HepG2 (cell line): Measurements from ENCODE around the gene TAF11. TPM values are rescaled to one million over a fixed set of nuclear protein-coding genes. Genes with fewer than 3 reads are reported as not detected.

Source experiments
- ATAC-seq: fragments of 200-7000 bp; cut with Tn5 transposase; 3 replicates; pipeline ENCODE4 v1.9.1; 2020; ENCODE audit warnings: mild to moderate bottlenecking, moderate library complexity
- BruUV-seq: library from RNA; stranded (reverse); fragments of 400-500 nt; replicated peaks from 2 replicates; lab custom pipeline; 2021; lab: Mats Ljungman, UMichigan
- CTCF ChIA-PET: fragments of 300-600 bp; formaldehyde crosslinking; extraction: SDS; loops from one replicate; lab custom pipeline; 2021; ENCODE audit warnings: low total read pairs, inconsistent platforms, low intra/inter-chr PET ratio; lab: Yijun Ruan, JAX
- POLR2A ChIA-PET: fragments of 350-600 bp; sonication (Branson Sonifier 250); formaldehyde crosslinking; loops from one replicate; lab custom pipeline; 2020; ENCODE audit warnings: antibody characterized with exemption, inconsistent platforms; lab: Yijun Ruan, JAX
- DNase-seq: peaks from one replicate; pipeline ENCODE4 v3.0.0-alpha.2; 2015; ENCODE audit warnings: low spot score
- FAIRE-seq: peaks from 3 replicates; lab custom pipeline; 2011; peaks lifted over from hg19 to GRCh38; lab: Jason Lieb, UNC
- H2AFZ ChIP-seq: one replicate; pipeline ENCODE4 v1.6.1; 2011; ENCODE audit warnings: low read length, inconsistent platforms
- H3K27ac ChIP-seq: fragments of 300-600 bp; 3 replicates; pipeline ENCODE4 v1.8.0; 2011; ENCODE audit warnings: mixed run types, mild to moderate bottlenecking, mixed read lengths, low read length, inconsistent platforms; ENCODE audit not compliant: insufficient read depth; ENCODE audit errors: extremely low read length
- H3K27me3 ChIP-seq, 2 experiments: fragments of 200-600 bp in 1 of 2; 2 replicates in 1 of 2; 3 replicates in 1 of 2; pipeline versions ENCODE4 v1.6.0 to v1.8.0; 2011; ENCODE audit warnings: low read length in 2 of 2, mild to moderate bottlenecking in 2 of 2, moderate library complexity in 2 of 2, inconsistent platforms in 1 of 2; ENCODE audit not compliant: insufficient read depth in 2 of 2, control insufficient read depth in 1 of 2
- H3K36me3 ChIP-seq, 2 experiments: fragments of 200-600 bp in 1 of 2; replicated peaks in 1 of 2; 2 replicates in 1 of 2; 3 replicates in 1 of 2; pipeline versions ENCODE4 v1.5.1 to v1.8.0; 2011; ENCODE audit warnings: low read length in 2 of 2, inconsistent platforms in 1 of 2; ENCODE audit not compliant: insufficient read depth in 2 of 2, control insufficient read depth in 1 of 2
- H3K4me1 ChIP-seq: 2 replicates; pipeline ENCODE4 v1.5.1; 2012; ENCODE audit warnings: low read length, inconsistent platforms; ENCODE audit not compliant: insufficient read depth
- H3K4me2 ChIP-seq: 2 replicates; pipeline ENCODE4 v1.6.0; 2011; ENCODE audit warnings: low read depth, low read length, inconsistent platforms
- H3K4me3 ChIP-seq, 3 experiments: fragments of 200-600 bp in 1 of 3; sonication (generic), shearing (Covaris generic) in 1 of 3; replicated peaks in 1 of 3; 2 replicates each; pipeline ENCODE4 v1.5.1; 2011 to 2016; ENCODE audit warnings: low read length in 3 of 3, inconsistent platforms in 2 of 3, low read depth in 2 of 3, mild to moderate bottlenecking in 2 of 3, control low read depth in 1 of 3, mixed read lengths in 1 of 3; ENCODE audit not compliant: insufficient read depth in 1 of 3
- H3K79me2 ChIP-seq: one replicate; pipeline ENCODE4 v1.6.1; 2011; ENCODE audit warnings: low read length, inconsistent platforms; ENCODE audit not compliant: insufficient read depth
- H3K9ac ChIP-seq: 2 replicates; pipeline ENCODE4 v1.6.0; 2011; ENCODE audit warnings: mild to moderate bottlenecking, low read depth, low read length, inconsistent platforms; ENCODE audit not compliant: insufficient read depth
- H3K9me3 ChIP-seq: 2 replicates; pipeline ENCODE4 v1.5.1; 2012; ENCODE audit warnings: mild to moderate bottlenecking, low read length
- H4K20me1 ChIP-seq: 2 replicates; pipeline ENCODE4 v1.6.0; 2011; ENCODE audit warnings: inconsistent platforms, mild to moderate bottlenecking, low read length, moderate library complexity; ENCODE audit not compliant: insufficient read depth
- MAFF ChIP-seq: IDR thresholded peaks from 2 replicates; pipeline ENCODE4 v1.6.1; 2011; ENCODE audit warnings: low read depth, low read length, improper control_type of control experiment
- MAFK ChIP-seq, 2 experiments: IDR thresholded peaks in 1 of 2; conservative IDR thresholded peaks in 1 of 2; 2 replicates each; pipeline ENCODE4 v1.6.1; 2011; ENCODE audit warnings: improper control_type of control experiment in 2 of 2, low read length in 2 of 2
- MIER2 ChIP-seq: IDR thresholded peaks from 2 replicates; pipeline ENCODE4 v1.6.1; 2016; ENCODE audit warnings: missing biosample characterization, missing genetic modification reagents
- PBX2 ChIP-seq: IDR thresholded peaks from 2 replicates; pipeline ENCODE4 v1.6.1; 2016; ENCODE audit warnings: control low read depth
- RBM22 ChIP-seq: fragments of 200-400 bp; formaldehyde crosslinking; optimal IDR thresholded peaks from 2 replicates; pipeline ENCODE3; 2017; ENCODE audit warnings: mild to moderate bottlenecking, low read length, moderate library complexity
- REST ChIP-seq, 2 experiments: IDR thresholded peaks; 2 replicates each; pipeline ENCODE4 v1.6.1; 2011 to 2012; ENCODE audit warnings: low read length in 2 of 2, borderline replicate concordance in 1 of 2, low read depth in 1 of 2, mild to moderate bottlenecking in 1 of 2, moderate library complexity in 1 of 2
- ZKSCAN5 ChIP-seq: sonication (generic); formaldehyde crosslinking; IDR thresholded peaks from 2 replicates; pipeline ENCODE4 v1.5.1; 2020; ENCODE audit warnings: mild to moderate bottlenecking, missing genetic modification reagents
- ZNF263 ChIP-seq: sonication (generic); formaldehyde crosslinking; IDR thresholded peaks from 2 replicates; pipeline ENCODE4 v1.4.0; 2020; ENCODE audit warnings: missing genetic modification reagents
- ZNF768 ChIP-seq: sonication (generic); formaldehyde crosslinking; IDR thresholded peaks from 2 replicates; pipeline ENCODE4 v1.4.0; 2020; ENCODE audit warnings: missing genetic modification reagents
- WGBS: methylation state at CpG from one replicate; pipeline ENCODE4 v1.1.6; 2017; ENCODE audit warnings: low lambda C conversion rate; 5-methylcytosine and 5-hydroxymethylcytosine counted together
- in situ Hi-C: cut with HindIII; loops from 2 replicates; pipeline ENCODE4 v1.10.0; 2017; ENCODE audit warnings: low pct_unique_long_range_greater_than_20kb; ENCODE audit not compliant: extremely low pct_ligation_motif_present
- intact Hi-C: fragments of 100-400 bp; cut with micrococcal nuclease; formaldehyde crosslinking; loops from one replicate; pipeline ENCODE4 v1.10.0; 2022; ENCODE audit not compliant: unreplicated experiment
- polyA plus RNA-seq, 8 experiments: library from polyadenylated mRNA; depleted of rRNA in 3 of 8; stranded (reverse) in 7 of 8; unstranded in 1 of 8; fragments of >200 nt; fragmentation: Illumina TruSeq in 4 of 8; extraction: Trizol in 4 of 8; gene quantifications; 2 replicates each; pipeline versions ENCODE4 v1.2.1 to v1.2.3, GENCODE V29; 2011 to 2016; ENCODE audit warnings: low read depth in 4 of 8, missing spikeins in 1 of 8, mixed read lengths in 1 of 8; ENCODE audit not compliant: insufficient read depth in 1 of 8
- total RNA-seq, 5 experiments: library from RNA; depleted of rRNA; stranded (reverse); fragments of >200 nt; fragmentation: Illumina TruSeq; extraction: Trizol; gene quantifications; 2 replicates each; pipeline ENCODE4 v1.2.3, GENCODE V29; 2016; ENCODE audit warnings: low read depth in 1 of 5

The TAF11 gene
- total and polyA plus RNA-seq, 2 of the 13 experiments (the other 11 are each of a cell fraction or from before 2014, with no cell fraction given): 35.4 to 73.6 TPM

GRCh38 chr6:34875292-34876213 lies 12.3 kb downstream of the TAF11 start:
- no TSS peak for BruUV-seq
- DNase-seq (no peak), FAIRE-seq (no peak), ATAC-seq (no peak)
- no peaks in the 10 kb centered on the region for H3K9me3 ChIP-seq
- no peak overlapping the region for H3K9ac ChIP-seq
- in situ Hi-C loops: no loop called here
- no peak overlapping the region for H3K4me3 ChIP-seq
- peaks cover 30 to 62% of the 10 kb centered on the region in 2 experiments for H3K36me3 ChIP-seq
- intact Hi-C loops: no loop called here
- CTCF ChIA-PET: no interaction called here
- no peak overlapping the region for H3K27ac ChIP-seq
- no peaks in the 10 kb centered on the region for H3K27me3 ChIP-seq
- 0 out of 2 replicates have a peak, but pooled peaks cover 7% of the 10 kb centered on the region for H3K4me1 ChIP-seq
- TF ChIP-seq PBX2 (CRISPR knock-in tag) (no peak), RBM22 (peak; percentile 87), ZKSCAN5 (CRISPR knock-in tag) (no peak), MAFK (conservative IDR thresholded peaks at IDR 0.05 in 1 of 2, IDR thresholded peaks at IDR 0.05 in 1 of 2; ENCODE audit: low read length in 2 of 2) (peak; percentile 64 to 69), MAFF (peak; percentile 57)
- no peaks in the 10 kb centered on the region for H3K79me2 ChIP-seq
- no peaks in the 10 kb centered on the region for H4K20me1 ChIP-seq
- POLR2A ChIA-PET: interaction anchor here (1.0 kb wide), 1 partner anchor 12 kb away, joined by 3 read pairs; the partner anchor contains the start of gene TAF11
- H2AFZ ChIP-seq: no peak overlapping the region
- H3K4me2 ChIP-seq: no peak overlapping the region
- 89% methylated on average over 4 of the region's 4 CpGs for WGBS

GRCh38 chr6:34872332-34872731 lies 15.5 kb downstream of the TAF11 start:
- no peak for FAIRE-seq
- CTCF ChIA-PET: no interaction called here
- peak; percentile 19; the same call in 2 of the 3 replicates for ATAC-seq
- H3K4me2 ChIP-seq: no peak overlapping the region
- TF ChIP-seq ZNF768 (CRISPR knock-in tag): no peak
- peak; percentile 61; the same call in 1 of the 2 replicates for TF ChIP-seq ZNF263 (CRISPR knock-in tag)
- peak; percentile 69; the same call in 1 of the 2 replicates for TF ChIP-seq MIER2 (CRISPR knock-in tag)
- no peak for TF ChIP-seq ZKSCAN5 (CRISPR knock-in tag)
- TF ChIP-seq REST (IDR thresholded peaks at IDR 0.05; ENCODE audit: borderline replicate concordance in 1 of 2, low read depth in 1 of 2, low read length in 2 of 2): peak; percentile 34 to 85
- TF ChIP-seq, all 625 proteins: peak for 3
- no peaks in the 10 kb centered on the region for H3K27me3 ChIP-seq
- no peak overlapping the region for H3K4me3 ChIP-seq
- H3K27ac ChIP-seq: no peak overlapping the region
- no peaks in the 10 kb centered on the region for H3K79me2 ChIP-seq
- POLR2A ChIA-PET: interaction anchor here (1.2 kb wide), 1 partner anchor 15 kb away, joined by 5 read pairs; the partner anchor contains the start of gene TAF11
- no peaks in the 10 kb centered on the region for H3K4me1 ChIP-seq
- no peak overlapping the region for H2AFZ ChIP-seq
- H3K36me3 ChIP-seq: peaks cover 33 to 58% of the 10 kb centered on the region in 2 experiments
- WGBS: 80% methylated on average over 1 of the region's 1 CpG
- intact Hi-C loops: no loop called here
- H4K20me1 ChIP-seq: no peaks in the 10 kb centered on the region
- in situ Hi-C loops: no loop called here
- no peak overlapping the region for H3K9ac ChIP-seq
- no TSS peak for BruUV-seq
- no peaks in the 10 kb centered on the region for H3K9me3 ChIP-seq
- DNase-seq: no peak
